Transverse colon (tissue), 4 donors: ENCODE measurements around the gene SPTLC3. TPM values are rescaled to one million over a fixed set of nuclear protein-coding genes. Genes with fewer than 3 reads are reported as not detected.

Experiments used
- DNase-seq: peaks from one replicate; pipeline ENCODE4 v3.0.0-alpha.2; 2019
- H3K27ac ChIP-seq, 4 donors: fragments of 200-600 bp; sonication (generic); 2 replicates each; pipeline ENCODE4 v1.5.1; 2016 to 2018; ENCODE audit warnings: inconsistent platforms in 4 of 4
- H3K27me3 ChIP-seq: fragments of 200-600 bp; sonication (generic); 2 replicates; pipeline ENCODE4 v1.5.1; 2017; ENCODE audit warnings: inconsistent platforms
- H3K36me3 ChIP-seq, 4 donors: fragments of 200-600 bp; sonication (generic); 2 replicates each; pipeline ENCODE4 v1.5.1; 2017 to 2019; ENCODE audit warnings: inconsistent platforms in 4 of 4
- H3K4me1 ChIP-seq, 4 donors: fragments of 200-600 bp; sonication (generic); 2 replicates each; pipeline ENCODE4 v1.5.1; 2017 to 2020; ENCODE audit warnings: inconsistent platforms in 4 of 4
- H3K4me3 ChIP-seq, 4 donors: fragments of 200-600 bp; sonication (generic); 1 replicate in 1 of 4; 2 replicates in 3 of 4; pipeline versions ENCODE4 v1.5.1 to v1.6.1; 2017 to 2019; ENCODE audit warnings: inconsistent platforms in 4 of 4
- H3K9me3 ChIP-seq, 2 donors: fragments of 200-600 bp; sonication (generic); 2 replicates each; pipeline ENCODE4 v1.5.1; 2017 to 2019; ENCODE audit warnings: inconsistent platforms in 2 of 2
- EP300 ChIP-seq: sonication (generic); formaldehyde crosslinking; IDR thresholded peaks from one replicate; pipeline ENCODE4 v1.6.1; 2017; ENCODE audit warnings: antibody characterized with exemption, low read depth
- POLR2A ChIP-seq: fragments of 450-650 bp; IDR thresholded peaks from one replicate; pipeline ENCODE4 v1.6.1; 2016; ENCODE audit warnings: antibody characterized with exemption, mild to moderate bottlenecking, moderate library complexity
- POLR2AphosphoS5 ChIP-seq, 3 donors: sonication (generic); formaldehyde crosslinking; IDR thresholded peaks; one replicate each; pipeline ENCODE4 v1.6.1; 2016; ENCODE audit warnings: antibody characterized with exemption in 3 of 3
- WGBS, 2 donors: methylation state at CpG; one replicate each; pipeline ENCODE4 v1.1.5; 2018; ENCODE audit warnings: low coverage in 1 of 2; 5-methylcytosine and 5-hydroxymethylcytosine counted together
- in situ Hi-C, 4 donors: fragments of 200-750 bp; cut with MboI; loops; one replicate each; pipeline versions ENCODE4 v1.15.0 to v1.15.1; 2017; ENCODE audit warnings: low sequenced_read_pairs in 3 of 4, low pct_ligation_motif_present in 1 of 4, low pct_unique_long_range_greater_than_20kb in 1 of 4
- intact Hi-C: fragments of 100-400 bp; cut with DNase I; formaldehyde crosslinking; loops from one replicate; pipeline ENCODE4 v1.15.1; 2023; ENCODE audit warnings: low total_unique reads
- total RNA-seq, 4 donors: library from RNA; depleted of rRNA; stranded (reverse); fragments of >200 nt; gene quantifications; one replicate each; pipeline ENCODE4 v1.1.0, GENCODE V29; 2016
- TF ChIP-seq, protein P1 (sequence below), 5 experiments: fragments of 200-600 bp in 3 of 5; fragments of 450-650 bp in 2 of 5; sonication (generic) in 3 of 5; IDR thresholded peaks; 1 replicate in 2 of 5; 2 replicates in 3 of 5; pipeline ENCODE4 v1.5.1; 2016 to 2017; ENCODE audit warnings: antibody characterized with exemption in 5 of 5, inconsistent platforms in 3 of 5, mild to moderate bottlenecking in 2 of 5, moderate library complexity in 1 of 5

SPTLC3 gene
- total RNA-seq, 4 donors from 2014 or later = 2.6 to 11.6 (median 8.8) TPM

DNA sequence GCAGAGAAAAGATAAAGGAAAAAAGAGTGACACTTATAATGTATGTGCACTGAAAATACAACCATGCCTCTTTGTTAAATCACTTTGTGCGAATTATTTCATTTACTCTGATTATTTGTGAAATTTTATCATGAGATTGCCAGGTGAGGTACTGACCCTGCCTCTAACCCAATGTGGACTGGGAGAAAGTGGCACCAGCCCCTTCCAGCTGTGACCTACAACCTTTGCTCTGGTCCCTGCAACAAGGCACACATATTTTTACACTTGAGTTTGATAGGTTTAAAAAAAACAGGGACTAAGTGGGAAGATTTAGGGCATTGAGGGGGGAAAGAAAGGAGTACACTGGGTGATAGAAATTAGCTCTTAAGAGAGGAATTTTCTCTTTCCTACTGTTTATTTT is 132.0 kb downstream of the SPTLC3 start:
- in situ Hi-C loops (loop anchor here in 1 of 4 donors (25.0 kb wide), 1 partner anchor 97 kb away; no protein-coding TSS in a partner anchor), intact Hi-C loops (no loop called here)
- WGBS, 2 donors = 87 to 90% methylated on average over 1 of the region's 1 CpG
- H3K9me3 ChIP-seq = no peaks in the 10 kb centered on the region
- H3K36me3 ChIP-seq = no peaks in the 10 kb centered on the region
- no peak overlapping the region for H3K4me3 ChIP-seq
- no peak for DNase-seq
- H3K4me1 ChIP-seq = no peaks in the 10 kb centered on the region
- no peak for TF ChIP-seq POLR2AphosphoS5 (IDR thresholded peaks at IDR 0.05)
- TF ChIP-seq, protein P1, sequence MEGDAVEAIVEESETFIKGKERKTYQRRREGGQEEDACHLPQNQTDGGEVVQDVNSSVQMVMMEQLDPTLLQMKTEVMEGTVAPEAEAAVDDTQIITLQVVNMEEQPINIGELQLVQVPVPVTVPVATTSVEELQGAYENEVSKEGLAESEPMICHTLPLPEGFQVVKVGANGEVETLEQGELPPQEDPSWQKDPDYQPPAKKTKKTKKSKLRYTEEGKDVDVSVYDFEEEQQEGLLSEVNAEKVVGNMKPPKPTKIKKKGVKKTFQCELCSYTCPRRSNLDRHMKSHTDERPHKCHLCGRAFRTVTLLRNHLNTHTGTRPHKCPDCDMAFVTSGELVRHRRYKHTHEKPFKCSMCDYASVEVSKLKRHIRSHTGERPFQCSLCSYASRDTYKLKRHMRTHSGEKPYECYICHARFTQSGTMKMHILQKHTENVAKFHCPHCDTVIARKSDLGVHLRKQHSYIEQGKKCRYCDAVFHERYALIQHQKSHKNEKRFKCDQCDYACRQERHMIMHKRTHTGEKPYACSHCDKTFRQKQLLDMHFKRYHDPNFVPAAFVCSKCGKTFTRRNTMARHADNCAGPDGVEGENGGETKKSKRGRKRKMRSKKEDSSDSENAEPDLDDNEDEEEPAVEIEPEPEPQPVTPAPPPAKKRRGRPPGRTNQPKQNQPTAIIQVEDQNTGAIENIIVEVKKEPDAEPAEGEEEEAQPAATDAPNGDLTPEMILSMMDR (IDR thresholded peaks at IDR 0.05) = no peak
- TF ChIP-seq POLR2A = no peak
- TF ChIP-seq EP300 = no peak
- no peak overlapping the region for H3K27ac ChIP-seq
- no peaks in the 10 kb centered on the region for H3K27me3 ChIP-seq

DNA sequence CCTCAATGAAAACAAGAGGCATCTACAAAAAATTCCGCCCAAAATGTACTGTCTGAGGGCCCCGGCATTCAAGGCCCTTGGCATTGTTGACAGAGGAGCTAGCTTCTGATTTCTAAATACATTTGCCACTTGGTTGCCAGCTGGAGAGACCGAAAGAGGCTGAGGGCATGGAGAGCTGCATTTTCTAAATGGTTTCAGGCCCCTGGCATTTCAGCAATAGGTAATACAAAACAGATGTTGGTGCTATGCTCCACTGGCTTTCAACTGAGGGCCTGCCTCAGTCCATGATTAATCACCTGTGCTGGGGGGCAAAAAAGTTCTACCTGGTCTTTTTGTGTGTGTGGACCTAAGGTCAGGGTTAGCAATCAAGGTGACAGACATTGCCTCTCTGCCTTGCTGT is 132.8 kb downstream of the SPTLC3 start:
- Histone ChIP-seq H3K4me1 (no peaks in the 10 kb centered on the region), H3K27ac (no peak overlapping the region), H3K36me3 (no peaks in the 10 kb centered on the region), H3K9me3 (no peaks in the 10 kb centered on the region), H3K27me3 (no peaks in the 10 kb centered on the region), H3K4me3 (no peak overlapping the region)
- in situ Hi-C loops = loop anchor here in 1 of 4 donors (25.0 kb wide), 1 partner anchor 96 kb away; no protein-coding TSS in a partner anchor
- TF ChIP-seq EP300 (no peak), POLR2AphosphoS5 (IDR thresholded peaks at IDR 0.05) (no peak), POLR2A (no peak)
- TF ChIP-seq, protein P1 (IDR thresholded peaks at IDR 0.05) = no peak
- intact Hi-C loops = no loop called here
- WGBS, 2 donors = 90% methylated on average over 3 of the region's 3 CpGs; no CpG with 5 or more reads in 1 of the 2 donors
- no peak for DNase-seq

DNA sequence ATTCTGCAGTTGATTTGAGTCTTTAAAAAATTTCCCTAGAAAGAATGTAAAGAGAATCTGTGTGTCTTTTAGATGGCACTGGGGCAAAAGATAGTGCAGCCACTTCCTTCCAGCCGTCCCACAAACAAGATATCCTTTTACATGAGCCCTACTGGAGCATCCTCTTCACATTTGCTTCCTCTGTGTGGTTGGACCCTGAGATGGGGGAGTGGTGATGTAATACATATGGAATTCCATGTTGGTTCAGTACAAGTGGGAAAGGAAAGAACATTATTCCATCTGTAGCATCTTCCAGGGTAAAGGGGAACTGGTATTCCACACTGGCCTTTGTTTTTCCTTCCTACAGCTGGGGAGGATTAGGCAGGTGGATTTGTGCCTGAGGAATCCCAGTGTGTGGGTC is 133.4 kb downstream of the SPTLC3 start:
- Histone ChIP-seq H3K27me3 (no peaks in the 10 kb centered on the region), H3K4me1 (no peaks in the 10 kb centered on the region), H3K27ac (no peak overlapping the region), H3K4me3 (no peak overlapping the region), H3K36me3 (no peaks in the 10 kb centered on the region), H3K9me3 (no peaks in the 10 kb centered on the region)
- WGBS, 2 donors = 82% methylated on average over 1 of the region's 1 CpG; no CpG with 5 or more reads in 1 of the 2 donors
- intact Hi-C loops (no loop called here), in situ Hi-C loops (loop anchor here in 1 of 4 donors (25.0 kb wide), 1 partner anchor 95 kb away; no protein-coding TSS in a partner anchor)
- no peak for DNase-seq
- TF ChIP-seq, protein P1 (IDR thresholded peaks at IDR 0.05) = no peak
- TF ChIP-seq EP300 (no peak), POLR2A (no peak), POLR2AphosphoS5 (IDR thresholded peaks at IDR 0.05) (no peak)

DNA sequence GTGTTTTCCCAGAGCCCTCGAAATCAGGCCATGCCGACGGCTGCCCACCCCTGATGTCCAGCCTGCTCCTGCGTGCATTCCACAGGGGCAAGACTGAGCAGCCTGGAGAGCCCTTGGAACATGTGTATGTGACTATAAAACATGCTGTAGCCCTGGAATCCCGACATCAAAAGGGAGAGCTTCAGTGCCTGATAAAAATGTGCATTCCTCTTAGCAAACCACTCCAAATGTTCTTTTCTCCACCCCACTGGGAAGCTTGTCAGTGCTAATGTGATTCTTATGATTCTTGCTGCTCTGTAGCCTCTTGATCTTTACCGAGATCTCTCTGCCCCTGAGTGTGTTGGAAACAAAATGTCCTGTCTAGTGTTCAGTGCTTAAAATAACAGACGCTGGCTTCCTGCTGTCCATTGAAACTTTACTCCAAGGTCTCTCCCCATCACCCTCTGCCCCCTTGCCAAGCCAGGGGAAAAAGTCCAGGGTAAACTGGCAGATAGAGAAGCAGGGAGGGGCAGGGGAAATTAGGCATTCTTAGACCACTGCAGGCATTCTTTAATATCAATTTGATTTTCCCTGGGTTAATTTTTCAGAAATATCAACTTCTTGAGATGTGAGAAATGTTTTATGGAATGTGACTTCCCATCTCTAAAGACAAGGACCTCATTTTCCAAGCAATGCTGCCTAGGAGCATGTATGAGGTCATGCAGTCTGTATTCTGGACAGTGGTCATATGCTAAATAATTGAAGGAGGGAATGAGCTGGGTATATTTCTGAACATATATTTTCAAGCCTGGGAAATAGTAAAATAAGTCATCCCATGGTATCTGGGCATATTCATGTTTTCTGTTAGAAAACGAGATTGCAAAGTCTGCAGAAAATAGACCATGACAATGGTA is 138.5 kb downstream of the SPTLC3 start:
- no peak overlapping the region for H3K4me3 ChIP-seq
- H3K27me3 ChIP-seq = no peaks in the 10 kb centered on the region
- TF ChIP-seq EP300 (no peak), POLR2AphosphoS5 (IDR thresholded peaks at IDR 0.05) (no peak), POLR2A (no peak)
- TF ChIP-seq, protein P1 (IDR thresholded peaks at IDR 0.05) = no peak
- H3K4me1 ChIP-seq = no peaks in the 10 kb centered on the region
- H3K27ac ChIP-seq = no peak overlapping the region
- intact Hi-C loops (no loop called here), in situ Hi-C loops (loop anchor here in 1 of 4 donors (25.0 kb wide), 1 partner anchor 90 kb away; no protein-coding TSS in a partner anchor)
- DNase-seq = no peak
- H3K36me3 ChIP-seq = no peaks in the 10 kb centered on the region
- 63 to 73% methylated on average over 2 to 8 of the region's 8 CpGs for WGBS, 2 donors
- no peaks in the 10 kb centered on the region for H3K9me3 ChIP-seq
